Right lobe of liver (tissue), 6 donors: ENCODE data around the gene LEPR. TPM values are rescaled to one million over a fixed set of nuclear protein-coding genes. Genes with fewer than 3 reads are reported as not detected.
"Not testable (repeated sequence)": the region's sequence is repeated elsewhere in the genome, so short reads cannot be mapped to it uniquely, and the experiment has no call there.

ENCODE experiments used
- ATAC-seq, 4 donors: fragments of 200-7000 bp; cut with Tn5 transposase; one replicate each; pipeline ENCODE4 v1.9.1; 2020; ENCODE audit warnings: mild to moderate bottlenecking in 4 of 4, moderate library complexity in 4 of 4
- DNase-seq, 3 donors: peaks; one replicate each; pipeline ENCODE4 v3.0.0-alpha.2; 2020
- H3K27ac ChIP-seq, 3 donors: fragments of 200-600 bp; one replicate each; pipeline ENCODE4 v1.8.0; 2022
- H3K27me3 ChIP-seq, 2 donors: fragments of 200-600 bp; one replicate each; pipeline ENCODE4 v1.8.0; 2022
- H3K36me3 ChIP-seq, 4 donors: fragments of 200-600 bp; sonication (generic) in 1 of 4; one replicate each; pipeline versions ENCODE4 v1.5.1 to v1.8.0; 2017 to 2022; ENCODE audit warnings: control low read depth in 1 of 4
- H3K4me1 ChIP-seq, 4 donors: fragments of 200-600 bp; sonication (generic) in 1 of 4; one replicate each; pipeline versions ENCODE4 v1.5.1 to v1.8.0; 2017 to 2022; ENCODE audit warnings: control low read depth in 1 of 4
- H3K4me3 ChIP-seq, 3 donors: fragments of 200-600 bp; one replicate each; pipeline ENCODE4 v1.8.0; 2022
- H3K9me3 ChIP-seq, 4 donors: fragments of 200-600 bp; sonication (generic) in 1 of 4; one replicate each; pipeline versions ENCODE4 v1.5.1 to v1.8.0; 2017 to 2022; ENCODE audit warnings: control low read depth in 1 of 4
- POLR2A ChIP-seq: fragments of 450-650 bp; IDR thresholded peaks from one replicate; pipeline ENCODE4 v1.6.1; 2017; ENCODE audit warnings: antibody characterized with exemption, mild to moderate bottlenecking
- WGBS: methylation state at CpG from one replicate; pipeline ENCODE4 v1.1.6; 2018; ENCODE audit warnings: low coverage, low lambda C conversion rate; ENCODE audit not compliant: insufficient coverage; ENCODE audit errors: missing lambda C conversion rate; 5-methylcytosine and 5-hydroxymethylcytosine counted together
- intact Hi-C, 2 donors: fragments of 100-400 bp; cut with DNase I; formaldehyde crosslinking; loops; one replicate each; pipeline versions ENCODE4 v1.11.2 to v1.14.1; 2022
- total RNA-seq, 6 experiments: library from RNA; depleted of rRNA in 2 of 6; stranded (reverse); fragments of >200 nt in 2 of 6; fragmentation: NEBNext Ultra II Directional in 3 of 6; extraction: Animal tissue kit (Norgen Biotek cat#: 25700) in 3 of 6; gene quantifications; one replicate each; pipeline versions ENCODE4 v1.1.0 to v1.2.4, GENCODE V29; 2016 to 2023
- TF ChIP-seq, protein P1 (sequence below), 4 donors: fragments of 200-600 bp in 3 of 4; fragments of 450-650 bp in 1 of 4; IDR thresholded peaks; one replicate each; pipeline versions ENCODE4 v1.5.1 to v1.8.0; 2016 to 2022; ENCODE audit warnings: antibody characterized with exemption in 4 of 4, mild to moderate bottlenecking in 2 of 4
- donor health status: DM: no; HTN: yes; CAD: no.
- donor health status: DM: no; HTN: no; CAD: no.
- donor health status: DM: no; HTN: no; CAD: no.
- donor health status: DM: no; HTN: yes; CAD: no.
- donor health status: DM: no; HTN: yes; CAD: no.

Gene LEPR
- total RNA-seq, 6 experiments from 2014 or later: 26.8 to 264 (median 57.1) TPM

DNA sequence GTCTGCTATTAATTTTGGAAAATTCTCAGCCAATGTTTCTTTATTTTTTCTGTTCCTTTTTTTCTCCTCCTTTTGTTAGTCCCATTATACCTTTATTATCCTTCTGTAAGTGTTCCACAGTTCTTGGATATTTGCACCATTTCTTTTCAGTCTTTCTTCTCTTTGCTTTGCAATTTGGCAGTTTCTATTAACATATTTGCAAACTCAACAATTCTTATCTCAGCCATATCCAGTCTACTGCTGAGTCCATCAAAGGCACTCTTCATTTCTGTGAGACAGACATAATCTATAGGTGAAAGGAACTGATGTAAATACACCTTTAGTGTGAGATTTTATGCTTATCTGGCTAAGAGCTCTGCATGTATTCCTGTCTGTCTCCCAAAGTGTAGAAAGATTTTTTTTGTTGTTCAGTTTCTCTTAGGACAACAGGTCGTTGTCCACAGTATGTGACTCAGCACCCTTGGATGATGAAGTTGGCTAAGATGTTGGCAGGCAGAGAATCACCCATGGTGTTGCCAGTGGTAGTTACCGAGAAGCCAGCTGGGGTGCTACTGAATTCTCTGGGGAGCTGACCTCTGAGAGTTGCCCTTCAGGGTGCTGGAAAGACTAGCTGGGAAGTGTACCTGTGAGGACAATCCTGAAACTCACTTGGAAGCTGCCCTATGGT, 38.4 kb downstream of the LEPR start:
- 32% methylated on average over 2 of the region's 2 CpGs for WGBS
- no peak overlapping the region for H3K4me3 ChIP-seq
- no peaks in the 10 kb centered on the region for H3K27me3 ChIP-seq
- H3K27ac ChIP-seq: no peak overlapping the region
- H3K4me1 ChIP-seq: peaks cover 0 to 10% (median 0%) of the 10 kb centered on the region in 4 donors
- TF ChIP-seq, protein P1, sequence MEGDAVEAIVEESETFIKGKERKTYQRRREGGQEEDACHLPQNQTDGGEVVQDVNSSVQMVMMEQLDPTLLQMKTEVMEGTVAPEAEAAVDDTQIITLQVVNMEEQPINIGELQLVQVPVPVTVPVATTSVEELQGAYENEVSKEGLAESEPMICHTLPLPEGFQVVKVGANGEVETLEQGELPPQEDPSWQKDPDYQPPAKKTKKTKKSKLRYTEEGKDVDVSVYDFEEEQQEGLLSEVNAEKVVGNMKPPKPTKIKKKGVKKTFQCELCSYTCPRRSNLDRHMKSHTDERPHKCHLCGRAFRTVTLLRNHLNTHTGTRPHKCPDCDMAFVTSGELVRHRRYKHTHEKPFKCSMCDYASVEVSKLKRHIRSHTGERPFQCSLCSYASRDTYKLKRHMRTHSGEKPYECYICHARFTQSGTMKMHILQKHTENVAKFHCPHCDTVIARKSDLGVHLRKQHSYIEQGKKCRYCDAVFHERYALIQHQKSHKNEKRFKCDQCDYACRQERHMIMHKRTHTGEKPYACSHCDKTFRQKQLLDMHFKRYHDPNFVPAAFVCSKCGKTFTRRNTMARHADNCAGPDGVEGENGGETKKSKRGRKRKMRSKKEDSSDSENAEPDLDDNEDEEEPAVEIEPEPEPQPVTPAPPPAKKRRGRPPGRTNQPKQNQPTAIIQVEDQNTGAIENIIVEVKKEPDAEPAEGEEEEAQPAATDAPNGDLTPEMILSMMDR (IDR thresholded peaks at IDR 0.05): no peak
- TF ChIP-seq POLR2A: no peak
- H3K9me3 ChIP-seq: no peaks in the 10 kb centered on the region
- ATAC-seq: peak; percentile 47 to 97 (median 70)
- no peak for DNase-seq
- H3K36me3 ChIP-seq: no peaks in the 10 kb centered on the region
- intact Hi-C loops: no loop called here

DNA sequence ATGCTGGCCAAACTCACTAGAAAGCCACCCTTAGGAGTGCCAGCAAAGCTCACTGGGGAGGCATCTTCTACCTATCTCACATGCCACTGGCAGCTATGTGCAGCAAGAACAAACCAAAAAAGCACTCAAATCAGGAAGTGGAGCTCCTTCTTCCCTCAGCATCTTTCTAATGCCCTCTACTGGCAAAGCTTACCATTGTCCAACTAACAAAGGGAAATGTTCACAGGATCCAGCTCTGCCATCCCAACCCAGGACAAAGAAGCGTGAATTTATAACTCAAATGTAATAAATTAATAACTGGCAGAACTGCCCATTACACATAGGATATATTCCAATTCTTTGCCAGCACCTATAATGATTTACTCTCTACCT, 38.9 kb downstream of the LEPR start:
- Histone ChIP-seq H3K27me3 (no peaks in the 10 kb centered on the region), H3K27ac (no peak overlapping the region), H3K9me3 (no peaks in the 10 kb centered on the region), H3K36me3 (no peaks in the 10 kb centered on the region), H3K4me1 (peaks cover 0 to 10% (median 0%) of the 10 kb centered on the region in 4 donors), H3K4me3 (no peak overlapping the region)
- TF ChIP-seq POLR2A: no peak
- TF ChIP-seq, protein P1 (IDR thresholded peaks at IDR 0.05): peak; percentile 44 to 55 (median 48)
- intact Hi-C loops: no loop called here
- no peak for DNase-seq
- WGBS: 83% methylated on average over 1 of the region's 1 CpG
- peak; percentile 76 to 85 (median 83) for ATAC-seq

DNA sequence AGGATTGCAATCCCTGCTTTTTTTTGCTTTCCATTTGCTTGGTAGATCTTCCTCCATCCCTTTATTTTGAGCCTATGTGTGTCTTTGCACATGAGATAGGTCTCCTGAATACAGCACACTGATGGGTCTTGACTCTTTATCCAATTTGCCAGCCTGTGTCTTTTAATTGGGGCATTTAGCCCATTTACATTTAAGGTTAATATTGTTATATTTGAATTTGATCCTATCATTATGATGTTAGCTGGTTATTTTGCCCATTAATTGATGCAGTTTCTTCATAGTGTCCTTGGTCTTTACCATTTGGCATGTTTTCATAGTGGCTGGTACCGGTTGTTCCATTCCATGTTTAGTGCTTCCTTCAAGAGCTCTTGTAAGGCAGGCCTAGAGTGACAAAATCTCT, 45.4 kb downstream of the LEPR start:
- H3K27me3 ChIP-seq, intact Hi-C loops: not testable (repeated sequence)

DNA sequence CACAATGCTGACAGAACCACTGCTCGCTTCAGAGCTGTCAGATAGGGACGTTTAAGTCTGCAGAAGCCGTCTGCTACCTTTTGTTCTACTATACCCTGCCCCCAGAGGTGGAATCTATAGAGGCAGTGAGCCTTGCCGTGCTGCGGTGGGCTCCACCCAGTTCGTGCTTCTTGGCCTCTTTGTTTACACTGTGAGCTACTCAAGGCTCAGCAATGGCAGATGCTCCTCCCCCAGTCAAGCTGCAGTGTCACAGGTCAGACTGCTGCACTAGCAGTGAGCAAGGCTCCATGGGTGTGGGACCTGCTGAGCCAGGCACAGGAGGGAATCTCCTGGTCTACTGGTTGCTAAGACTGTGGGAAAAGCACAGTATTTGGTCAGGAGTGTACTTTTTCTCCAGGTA, 47.1 kb downstream of the LEPR start:
- DNase-seq (no peak), ATAC-seq (no peak)
- Histone ChIP-seq H3K27me3 (no peaks in the 10 kb centered on the region), H3K4me1 (peaks cover 0 to 37% (median 12%) of the 10 kb centered on the region in 4 donors), H3K4me3 (no peak overlapping the region), H3K36me3 (no peaks in the 10 kb centered on the region), H3K27ac (no peak overlapping the region), H3K9me3 (no peaks in the 10 kb centered on the region)
- no peak for TF ChIP-seq POLR2A
- TF ChIP-seq, protein P1 (IDR thresholded peaks at IDR 0.05): no peak
- 59% methylated on average over 4 of the region's 6 CpGs for WGBS
- intact Hi-C loops: no loop called here

More for the DNA sequence above, 45.4 kb downstream of the LEPR start:
- H3K4me1 ChIP-seq: peaks cover 0 to 27% (median 10%) of the 10 kb centered on the region in 4 donors
- not testable (repeated sequence) for DNase-seq, ATAC-seq, H3K9me3 ChIP-seq, H3K36me3 ChIP-seq, H3K4me3 ChIP-seq, H3K27ac ChIP-seq
- 100% methylated on average over 1 of the region's 1 CpG for WGBS

DNA sequence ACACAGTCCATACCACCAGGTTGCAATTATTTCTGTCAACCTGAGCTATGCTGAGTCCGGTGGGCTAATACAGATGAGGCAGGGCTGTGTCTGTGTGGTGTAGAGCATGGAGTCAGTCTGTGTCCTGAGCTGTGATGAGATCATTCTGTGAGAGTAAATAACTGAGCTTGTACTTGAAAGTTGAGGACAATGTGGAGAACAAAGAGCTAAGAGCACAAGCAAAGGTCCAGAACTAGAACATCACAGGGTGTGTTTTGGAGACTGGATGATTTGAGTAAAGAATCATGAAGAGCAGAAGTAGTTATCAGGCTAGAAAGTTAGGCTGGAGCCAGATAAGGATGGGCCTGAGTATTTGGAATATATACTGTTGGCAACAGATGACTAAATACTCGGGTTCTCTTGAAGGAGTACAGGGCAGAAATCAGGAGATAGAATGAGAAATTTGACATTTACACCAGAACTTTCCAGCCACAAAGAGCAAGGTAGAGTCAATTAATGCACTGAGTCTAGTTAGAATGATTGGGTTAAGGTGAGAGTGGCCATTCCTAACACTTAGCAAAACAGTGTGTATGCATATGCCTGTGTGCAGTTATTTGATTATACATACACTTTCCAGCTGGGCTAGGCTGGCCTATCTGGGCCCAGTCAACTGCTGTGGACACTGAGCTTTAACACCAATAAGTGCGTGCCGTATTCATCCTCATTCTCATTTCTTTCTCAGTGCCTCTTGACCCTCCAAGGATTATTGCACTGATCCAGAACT, 48.8 kb downstream of the LEPR start:
- Histone ChIP-seq H3K9me3 (no peaks in the 10 kb centered on the region), H3K36me3 (no peaks in the 10 kb centered on the region), H3K27me3 (no peaks in the 10 kb centered on the region), H3K4me1 (peaks cover 0 to 50% (median 18%) of the 10 kb centered on the region in 4 donors), H3K27ac (peak overlapping the region; percentile 52 to 93 (median 90)), H3K4me3 (no peak overlapping the region)
- 42% methylated on average over 4 of the region's 4 CpGs for WGBS
- DNase-seq (no peak), ATAC-seq (peak in 3 of 4 donors; percentile 9 to 51 (median 30))
- intact Hi-C loops: no loop called here
- TF ChIP-seq, protein P1 (IDR thresholded peaks at IDR 0.05): no peak
- no peak for TF ChIP-seq POLR2A
